K562 (cell line): ENCODE data around the gene PRKAR1A. TPM values are rescaled to one million over a fixed set of nuclear protein-coding genes. Genes with fewer than 3 reads are reported as not detected.

Experiments
- ATAC-seq: fragments of 200-7000 bp; cut with Tn5 transposase; 3 replicates; pipeline ENCODE4 v1.9.1; 2020; ENCODE audit warnings: moderate library complexity
- BruUV-seq: library from RNA; stranded (reverse); fragments of 400-500 nt; replicated peaks from 2 replicates; lab custom pipeline; 2021; lab: Mats Ljungman, UMichigan
- CTCF ChIA-PET: fragments of 300-600 bp; formaldehyde crosslinking; extraction: SDS; loops from one replicate; lab custom pipeline; 2021; ENCODE audit warnings: low intra/inter-chr PET ratio; lab: Yijun Ruan, JAX
- POLR2A ChIA-PET: fragments of 300-600, 350-650 bp; sonication (Branson Sonifier 250); formaldehyde crosslinking; extraction: SDS; loops from one replicate; lab custom pipeline; 2021; ENCODE audit warnings: antibody characterized with exemption, inconsistent platforms; lab: Yijun Ruan, JAX
- DNase-seq, 4 experiments: peaks; one replicate each; pipeline versions ENCODE4 v3.0.0 to v3.0.0-alpha.2; 2011 to 2018; ENCODE audit warnings: low spot score in 3 of 4, mixed read lengths in 3 of 4; ENCODE audit errors: extremely low read depth in 1 of 4
- FAIRE-seq: peaks from 2 replicates; lab custom pipeline; 2011; peaks lifted over from hg19 to GRCh38; lab: Jason Lieb, UNC
- H2AFZ ChIP-seq: 2 replicates; pipeline ENCODE4 v1.6.0; 2011; ENCODE audit warnings: low read depth, low read length, control low read depth, inconsistent platforms
- H3K27ac ChIP-seq: fragments of 200-600 bp; 3 replicates; pipeline ENCODE4 v1.8.0; 2011; ENCODE audit warnings: low read depth, mild to moderate bottlenecking, control low read depth, inconsistent platforms, low read length, moderate library complexity, mixed read lengths; ENCODE audit errors: extremely low read depth
- H3K27me3 ChIP-seq, 2 experiments: fragments of 300-600 bp in 1 of 2; 2 replicates in 1 of 2; 3 replicates in 1 of 2; pipeline versions ENCODE4 v1.6.0 to v1.8.0; 2011; ENCODE audit warnings: inconsistent platforms in 2 of 2, low read length in 2 of 2, mild to moderate bottlenecking in 1 of 2, mixed read lengths in 1 of 2, moderate library complexity in 1 of 2; ENCODE audit not compliant: control insufficient read depth in 2 of 2, insufficient read depth in 2 of 2
- H3K36me3 ChIP-seq: fragments of 300-600 bp; 3 replicates; pipeline ENCODE4 v1.8.0; 2011; ENCODE audit warnings: mild to moderate bottlenecking, low read length, inconsistent platforms; ENCODE audit not compliant: control insufficient read depth, insufficient read depth
- H3K4me1 ChIP-seq, 2 experiments: fragments of 200-600 bp in 1 of 2; replicated peaks in 1 of 2; 2 replicates in 1 of 2; 3 replicates in 1 of 2; pipeline versions ENCODE4 v1.5.1 to v1.8.0; 2011; ENCODE audit warnings: inconsistent platforms in 2 of 2, low read length in 2 of 2, mild to moderate bottlenecking in 1 of 2, mixed read lengths in 1 of 2, moderate library complexity in 1 of 2; ENCODE audit not compliant: control insufficient read depth in 2 of 2, insufficient read depth in 2 of 2
- H3K4me2 ChIP-seq: 2 replicates; pipeline ENCODE4 v1.6.1; 2011; ENCODE audit warnings: low read length, control low read depth, inconsistent platforms, mixed read lengths; ENCODE audit not compliant: insufficient read depth
- H3K4me3 ChIP-seq: fragments of 200-600 bp; sonication (generic), shearing (Covaris generic); 2 replicates; pipeline ENCODE4 v1.5.1; 2016; ENCODE audit warnings: control low read depth, inconsistent platforms
- H3K79me2 ChIP-seq: fragments of 200-600 bp; 3 replicates; pipeline ENCODE4 v1.8.0; 2011; ENCODE audit warnings: low read length, inconsistent platforms; ENCODE audit not compliant: control insufficient read depth, insufficient read depth
- H3K9ac ChIP-seq, 2 experiments: 2 replicates each; pipeline versions ENCODE4 v1.6.0 to v1.6.1; 2011; ENCODE audit warnings: low read depth in 2 of 2, low read length in 2 of 2, control low read depth in 1 of 2, inconsistent platforms in 1 of 2, mild to moderate bottlenecking in 1 of 2, mixed read lengths in 1 of 2; ENCODE audit not compliant: insufficient read depth in 1 of 2
- H3K9me1 ChIP-seq: one replicate; pipeline ENCODE4 v1.6.0; 2011; ENCODE audit warnings: inconsistent platforms, mild to moderate bottlenecking, low read length, moderate library complexity; ENCODE audit not compliant: control insufficient read depth, insufficient read depth
- H3K9me3 ChIP-seq: replicated peaks from 2 replicates; pipeline ENCODE4 v1.5.1; 2011; ENCODE audit warnings: low read depth, low read length, inconsistent platforms; ENCODE audit not compliant: control insufficient read depth, insufficient read depth
- H4K20me1 ChIP-seq: replicated peaks from 2 replicates; pipeline ENCODE4 v1.6.1; 2011; ENCODE audit warnings: low read length, inconsistent platforms, mixed read lengths; ENCODE audit not compliant: control insufficient read depth, insufficient read depth
- ASH1L ChIP-seq: fragments of 450-650 bp; IDR thresholded peaks from 2 replicates; pipeline ENCODE4 v1.6.1; 2018; ENCODE audit warnings: borderline replicate concordance, mild to moderate bottlenecking, low read depth; ENCODE audit not compliant: partially characterized antibody
- EP400 ChIP-seq: fragments of 450-650 bp; IDR thresholded peaks from 2 replicates; pipeline ENCODE4 v1.6.1; 2017; ENCODE audit warnings: antibody characterized with exemption, mild to moderate bottlenecking, moderate library complexity
- FOXJ3 ChIP-seq: sonication (generic); formaldehyde crosslinking; IDR thresholded peaks from 2 replicates; pipeline ENCODE4 v1.4.0; 2020; ENCODE audit warnings: mild to moderate bottlenecking, missing genetic modification reagents
- TRIM25 ChIP-seq: fragments of 450-650 bp; IDR thresholded peaks from 2 replicates; pipeline ENCODE4 v1.7.0; 2016; ENCODE audit warnings: borderline replicate concordance
- ZC3H4 ChIP-seq: sonication (generic); formaldehyde crosslinking; IDR thresholded peaks from 2 replicates; pipeline ENCODE4 v1.9.0; 2021; ENCODE audit warnings: missing genetic modification reagents, borderline replicate concordance
- ZNF280A ChIP-seq: fragments of 450-650 bp; IDR thresholded peaks from 2 replicates; pipeline ENCODE4 v1.6.1; 2018; ENCODE audit warnings: mild to moderate bottlenecking, low read depth; ENCODE audit not compliant: partially characterized antibody
- WGBS: fragments of 100-300 bp; shearing (Covaris generic); methylation state at CpG from one replicate; pipeline ENCODE4 v1.1.6; 2016; ENCODE audit warnings: low coverage, mixed read lengths; ENCODE audit not compliant: insufficient coverage; ENCODE audit errors: missing lambda C conversion rate; 5-methylcytosine and 5-hydroxymethylcytosine counted together
- in situ Hi-C: fragments of 300-500 bp; cut with MboI; formaldehyde crosslinking; loops from 4 replicates; pipeline ENCODE4 v1.15.0; 2018; ENCODE audit warnings: inconsistent platforms, mixed read lengths
- intact Hi-C: fragments of 100-400 bp; cut with micrococcal nuclease; formaldehyde crosslinking; loops from 2 replicates; pipeline ENCODE4 v1.14.2; 2022
- polyA plus RNA-seq, 8 experiments: library from polyadenylated mRNA; depleted of rRNA in 4 of 8; stranded (reverse) in 5 of 8; unstranded in 3 of 8; fragments of >200 nt; fragmentation: Nextera tagmentation in 2 of 8; fragmentation: Illumina TruSeq in 1 of 8; extraction: Ambion mirVana in 2 of 8; extraction: Trizol in 1 of 8; gene quantifications; 2 replicates each; pipeline versions ENCODE4 v1.2.1 to v1.2.3, GENCODE V29; 2011 to 2014; ENCODE audit warnings: inconsistent platforms in 1 of 8, missing spikeins in 1 of 8
- total RNA-seq, 7 experiments: library from RNA; depleted of rRNA in 6 of 7; stranded (reverse); fragments of >200 nt in 6 of 7; fragmentation: Illumina TruSeq in 2 of 7; extraction: Trizol in 2 of 7; gene quantifications; 2 replicates each; pipeline versions ENCODE4 v1.2.1 to v1.2.3, GENCODE V29; 2011 to 2021; ENCODE audit warnings: low replicate concordance in 1 of 7
- TF ChIP-seq, protein P1 (sequence below): fragments of 450-650 bp; formaldehyde crosslinking; IDR thresholded peaks from 2 replicates; pipeline ENCODE4 v1.4.0; 2020; ENCODE audit warnings: mild to moderate bottlenecking, moderate library complexity

PRKAR1A gene
- total and polyA plus RNA-seq, 9 of the 15 experiments (the other 6 are each of a cell fraction or from before 2014, with no cell fraction given), result 15.0 to 95.6 (median 67.5) TPM

- no peak for ATAC-seq
- WGBS, result 13% methylated on average over 1 of the region's 1 CpG
- intact Hi-C loops (loop anchor here (5.0 kb wide), 1 partner anchor 144 kb away; no protein-coding TSS in a partner anchor), in situ Hi-C loops (loop anchor here (5.0 to 25.0 kb wide), 3 partner anchors 206 to 506 kb away; no protein-coding TSS in a partner anchor)
- Histone ChIP-seq H3K79me2 (no peaks in the 10 kb centered on the region), H2AFZ (no peak overlapping the region), H3K9me3 (no peaks in the 10 kb centered on the region), H3K36me3 (no peaks in the 10 kb centered on the region), H3K27ac (no peak overlapping the region), H3K4me1 (no peaks in the 10 kb centered on the region), H3K9me1 (no peaks in the 10 kb centered on the region), H4K20me1 (no peaks in the 10 kb centered on the region), H3K27me3 (peaks cover 0 to 12% of the 10 kb centered on the region in 2 experiments; a peak in 1 of 5 replicates), H3K9ac (no peak overlapping the region), H3K4me3 (no peak overlapping the region), H3K4me2 (no peak overlapping the region)
- no TSS peak for BruUV-seq
- ChIA-PET CTCF (no interaction called here), POLR2A (interaction anchor here (0.8 kb wide), 1 partner anchor 9 kb away, joined by 3 read pairs; no protein-coding TSS in a partner anchor)
- no peak for FAIRE-seq
- TF ChIP-seq ZNF280A (no peak), FOXJ3 (CRISPR knock-in tag) (no peak), ZC3H4 (CRISPR knock-in tag) (no peak), ASH1L (no peak), EP400 (no peak), TRIM25 (no peak)
- TF ChIP-seq, protein P1, sequence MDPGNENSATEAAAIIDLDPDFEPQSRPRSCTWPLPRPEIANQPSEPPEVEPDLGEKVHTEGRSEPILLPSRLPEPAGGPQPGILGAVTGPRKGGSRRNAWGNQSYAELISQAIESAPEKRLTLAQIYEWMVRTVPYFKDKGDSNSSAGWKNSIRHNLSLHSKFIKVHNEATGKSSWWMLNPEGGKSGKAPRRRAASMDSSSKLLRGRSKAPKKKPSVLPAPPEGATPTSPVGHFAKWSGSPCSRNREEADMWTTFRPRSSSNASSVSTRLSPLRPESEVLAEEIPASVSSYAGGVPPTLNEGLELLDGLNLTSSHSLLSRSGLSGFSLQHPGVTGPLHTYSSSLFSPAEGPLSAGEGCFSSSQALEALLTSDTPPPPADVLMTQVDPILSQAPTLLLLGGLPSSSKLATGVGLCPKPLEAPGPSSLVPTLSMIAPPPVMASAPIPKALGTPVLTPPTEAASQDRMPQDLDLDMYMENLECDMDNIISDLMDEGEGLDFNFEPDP (CRISPR knock-in tag), result no peak
- no peak for DNase-seq
These were observed 43.4 kb upstream of the PRKAR1A start for GRCh38 chr17:68468788-68469187.
